Testis (tissue), 2 donors: Measurements from ENCODE around the gene PITPNC1.

Experiments
- CTCF ChIP-seq, 3 experiments: fragments of 450-650 bp in 2 of 3; fragments of 200-600 bp in 1 of 3; sonication (generic) in 1 of 3; IDR thresholded peaks; one replicate each; pipeline ENCODE4 v1.5.1; 2016 to 2019; ENCODE audit warnings: antibody characterized with exemption in 3 of 3, mild to moderate bottlenecking in 2 of 3, moderate library complexity in 1 of 3
- POLR2A ChIP-seq: fragments of 450-650 bp; IDR thresholded peaks from one replicate; pipeline ENCODE4 v1.6.1; 2017; ENCODE audit warnings: antibody characterized with exemption, mild to moderate bottlenecking, moderate library complexity

- no peak for TF ChIP-seq CTCF (IDR thresholded peaks at IDR 0.05)
- no peak for TF ChIP-seq POLR2A
Measured at GRCh38 chr17:67492251-67492740, 115.2 kb downstream of the PITPNC1 start.
